GM18505 (cell line): ENCODE results near the gene CKB.

Source experiments
- ATAC-seq: cut with Tn5 transposase; IDR thresholded peaks from one replicate; pipeline ENCODE4 v1.9.1; 2021; ENCODE audit not compliant: unreplicated experiment
- POLR2A ChIP-seq: IDR thresholded peaks from 4 replicates; pipeline ENCODE4 v1.6.1; 2011; ENCODE audit warnings: borderline replicate concordance; ENCODE audit not compliant: insufficient read depth, insufficient read length; ENCODE audit errors: extremely low read depth

Gene CKB

DNA sequence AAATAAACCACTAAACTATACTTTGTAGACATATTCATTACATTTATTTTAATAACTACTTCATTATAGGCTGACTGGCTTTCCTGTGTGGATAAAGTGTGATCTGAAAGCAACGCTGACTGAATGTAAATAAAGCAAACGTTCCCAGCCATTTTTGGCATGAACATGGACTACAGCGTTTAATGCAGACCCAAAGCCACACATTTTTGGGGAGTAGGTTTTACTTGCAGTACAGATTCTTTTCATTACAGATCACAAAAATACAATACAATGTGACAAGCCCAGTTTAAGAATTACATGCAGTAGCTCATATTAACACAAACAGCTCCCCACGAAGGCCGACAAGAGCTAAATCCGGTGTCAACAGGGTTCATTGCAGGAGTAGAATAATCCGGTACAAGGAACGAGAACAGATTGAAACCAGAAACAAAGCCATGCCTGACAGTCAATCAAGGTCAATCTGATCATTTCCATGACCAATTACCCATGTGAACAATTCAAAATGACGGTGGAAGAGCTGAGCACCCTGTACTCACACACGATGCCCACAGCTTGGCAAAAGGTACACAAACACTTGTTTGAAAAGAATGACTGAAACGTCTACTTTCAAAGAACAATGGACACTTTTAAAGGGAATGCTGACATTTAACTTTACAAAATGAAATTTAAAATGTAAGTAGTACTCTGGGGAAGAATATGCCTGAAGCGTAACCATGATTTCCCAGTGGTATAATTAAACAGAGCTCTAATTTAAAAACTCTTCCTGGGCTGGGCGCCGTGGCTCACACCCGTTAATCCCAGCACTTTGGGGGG, 34.5 kb upstream of the CKB start:
- TF ChIP-seq POLR2A, result no peak
- no peak for ATAC-seq

- ATAC-seq, result no peak
- no peak for TF ChIP-seq POLR2A
Observed at GRCh38 chr14:103555559-103556337, 33.1 kb upstream of the CKB start.

- ATAC-seq, result no peak
- no peak for TF ChIP-seq POLR2A
Observed at GRCh38 chr14:103552846-103553210, 30.2 kb upstream of the CKB start.

DNA sequence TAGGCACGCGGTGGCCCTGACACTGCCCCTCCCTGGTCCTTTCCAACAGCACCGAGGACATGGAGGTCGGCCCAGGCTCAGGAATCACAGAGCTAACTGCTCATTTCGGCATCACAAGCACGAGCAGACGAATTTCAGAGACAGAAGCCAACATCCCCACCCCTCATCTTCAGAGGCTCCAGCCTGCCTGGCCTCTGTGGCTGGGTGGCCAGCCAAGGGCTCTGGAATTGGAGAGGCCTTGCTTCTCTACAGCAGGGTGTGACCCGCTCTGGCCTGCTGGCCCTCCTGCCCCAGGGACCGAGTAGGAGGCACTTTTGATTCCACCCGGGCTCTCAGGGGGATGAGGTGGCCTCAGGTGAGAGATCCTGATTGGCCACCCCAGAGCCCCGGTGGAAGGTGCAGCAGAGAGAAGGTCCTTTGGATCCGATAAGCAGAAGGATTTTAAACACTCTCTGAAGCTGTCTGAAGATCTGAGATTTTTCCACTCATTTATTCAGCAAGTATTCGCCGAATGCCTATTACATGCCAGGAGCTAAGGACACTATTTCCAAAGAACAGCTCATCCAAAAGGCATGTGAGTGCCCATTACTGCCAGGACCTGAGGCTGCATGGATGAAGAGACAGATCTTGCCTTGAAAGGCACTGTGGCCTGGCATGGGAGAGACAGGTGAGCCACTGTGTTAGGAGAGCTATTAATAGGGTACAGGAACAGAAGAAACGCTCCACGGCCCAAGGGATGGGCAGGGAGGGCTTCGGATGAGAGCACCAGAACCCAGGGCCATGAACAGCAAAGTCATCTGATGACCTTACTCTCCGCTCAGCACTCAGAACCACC, 29.6 kb upstream of the CKB start:
- ATAC-seq, result no peak
- no peak for TF ChIP-seq POLR2A

- no peak for ATAC-seq
- TF ChIP-seq POLR2A, result no peak
Observed at GRCh38 chr14:103551338-103551762, 28.7 kb upstream of the CKB start.

GRCh38 chr14:103550451-103551337, 28.1 kb upstream of the CKB start:
- no peak for ATAC-seq
- TF ChIP-seq POLR2A, result no peak

- no peak for TF ChIP-seq POLR2A
- no peak for ATAC-seq
Observed at GRCh38 chr14:103549361-103550311, 27.0 kb upstream of the CKB start.

GRCh38 chr14:103548463-103549351, 26.1 kb upstream of the CKB start:
- no peak for ATAC-seq
- no peak for TF ChIP-seq POLR2A

DNA sequence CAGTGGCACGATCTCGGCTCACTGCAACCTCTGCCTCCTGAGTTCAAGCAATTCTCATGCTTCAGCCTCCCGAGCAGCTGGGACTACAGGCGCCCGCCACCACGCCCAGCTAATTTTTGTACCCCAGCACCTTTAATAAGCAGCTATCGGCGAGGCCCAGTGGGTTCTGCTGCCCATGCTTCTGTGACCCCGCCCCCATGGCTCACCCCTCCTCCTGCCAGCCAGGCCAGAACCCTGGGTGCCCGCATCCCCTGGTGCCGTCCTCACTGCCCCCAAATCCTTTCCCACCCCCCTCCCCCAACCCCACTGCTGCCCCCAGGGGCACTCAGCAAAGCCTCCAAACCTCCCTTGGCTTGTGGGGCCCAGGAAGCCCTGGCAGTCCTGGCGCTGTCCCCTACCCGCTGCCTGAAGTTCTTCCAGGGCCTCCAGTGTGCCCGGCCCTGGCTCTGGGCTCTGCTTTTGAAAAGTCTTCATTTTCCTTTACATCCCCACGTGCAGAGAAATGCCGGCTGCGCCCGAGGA, 25.4 kb upstream of the CKB start:
- no peak for TF ChIP-seq POLR2A
- ATAC-seq, result no peak

- no peak for ATAC-seq
- no peak for TF ChIP-seq POLR2A
Observed at GRCh38 chr14:103547455-103547940, 24.9 kb upstream of the CKB start.
